HCT116 (cell line): ENCODE data around the gene ZNF417. TPM values are rescaled to one million over a fixed set of nuclear protein-coding genes. Genes with fewer than 3 reads are reported as not detected.

ENCODE experiments used
- total RNA-seq: library from RNA; stranded (reverse); gene quantifications from one replicate; pipeline ENCODE4 v1.2.1, GENCODE V29; 2021; ENCODE audit not compliant: unreplicated experiment

The ZNF417 gene
- total RNA-seq, 1 experiment from 2014 or later: 6.8 TPM

Other genes starting within 250 kb of the ZNF417 start
- gene ZSCAN4, start 247.7 kb downstream of the ZNF417 start, total RNA-seq: not detected
- gene ZNF551, start 234.6 kb downstream of the ZNF417 start, total RNA-seq: 10.8 TPM
- gene ZNF154, start 207.4 kb downstream of the ZNF417 start, total RNA-seq: 0.10 TPM
- not detected for gene ZNF671, start 189.0 kb downstream of the ZNF417 start, total RNA-seq
- gene ZNF776, start 169.8 kb downstream of the ZNF417 start, total RNA-seq: 8.6 TPM
- 3.5 TPM for gene ZNF586, start 146.9 kb downstream of the ZNF417 start, total RNA-seq
- gene ZNF552, start 101.7 kb downstream of the ZNF417 start, total RNA-seq: 7.1 TPM
- gene ZNF587B, start 86.3 kb downstream of the ZNF417 start, total RNA-seq: 14.1 TPM
- 25.9 TPM for gene ZNF587, start 66.7 kb downstream of the ZNF417 start, total RNA-seq
- gene ZNF814, start 27.6 kb downstream of the ZNF417 start, total RNA-seq: 2.5 TPM
- gene ZNF418, start 18.8 kb upstream of the ZNF417 start, total RNA-seq: not detected
- gene ZNF256, start 31.1 kb upstream of the ZNF417 start, total RNA-seq: not detected
- gene C19orf18, start 57.9 kb upstream of the ZNF417 start, total RNA-seq: not detected
- 0.05 TPM for gene ZNF606, start 86.2 kb upstream of the ZNF417 start, total RNA-seq
- not detected for gene ZSCAN1, start 117.4 kb upstream of the ZNF417 start, total RNA-seq
- gene ZNF135, start 142.7 kb upstream of the ZNF417 start, total RNA-seq: not detected
- gene ZSCAN18, start 181.6 kb upstream of the ZNF417 start, total RNA-seq: 0.12 TPM
- gene ZNF329, start 234.2 kb upstream of the ZNF417 start, total RNA-seq: 1.7 TPM